Type B pancreatic cell (in vitro differentiated cells): Measurements from ENCODE around the gene SLC5A8. TPM values are rescaled to one million over a fixed set of nuclear protein-coding genes. Genes with fewer than 3 reads are reported as not detected.

ENCODE experiments used
- DNase-seq: peaks from one replicate; pipeline ENCODE4 v3.0.0; 2021; ENCODE audit warnings: mixed read lengths; ENCODE audit not compliant: unreplicated experiment; ENCODE audit errors: extremely low spot score
- H3K27ac Mint-ChIP-seq: 2 replicates; pipeline ENCODE4 v1.8.0; 2021; ENCODE audit warnings: mild to moderate bottlenecking, mixed read lengths
- H3K27me3 Mint-ChIP-seq: 2 replicates; pipeline ENCODE4 v1.8.0; 2021; ENCODE audit warnings: mixed read lengths
- H3K36me3 Mint-ChIP-seq: 2 replicates; pipeline ENCODE4 v1.8.0; 2021; ENCODE audit warnings: mixed read lengths
- H3K4me1 Mint-ChIP-seq: one replicate; pipeline ENCODE4 v1.8.0; 2021; ENCODE audit warnings: mixed read lengths; ENCODE audit not compliant: unreplicated experiment
- H3K4me3 Mint-ChIP-seq: 2 replicates; pipeline ENCODE4 v1.8.0; 2021; ENCODE audit warnings: mild to moderate bottlenecking, mixed read lengths
- H3K9me3 Mint-ChIP-seq: 2 replicates; pipeline ENCODE4 v1.8.0; 2021; ENCODE audit warnings: mixed read lengths
- CTCF ChIP-seq: fragments of 200-600 bp; sonication (generic); conservative IDR thresholded peaks from 2 replicates; pipeline ENCODE4 v1.5.0; 2021; ENCODE audit warnings: antibody characterized with exemption, mild to moderate bottlenecking
- total RNA-seq: library from RNA; stranded (reverse); gene quantifications from 2 replicates; pipeline ENCODE4 v1.2.1, GENCODE V29; 2021; ENCODE audit warnings: low replicate concordance

SLC5A8 gene
- total RNA-seq, 1 donor from 2014 or later, result 0.72 TPM

- Mint-ChIP-seq H3K36me3 (no peaks in the 10 kb centered on the region), H3K9me3 (no peaks in the 10 kb centered on the region), H3K4me3 (no peak overlapping the region), H3K27ac (no peak overlapping the region), H3K4me1 (no peaks in the 10 kb centered on the region), H3K27me3 (no peaks in the 10 kb centered on the region)
- DNase-seq, result no peak
- TF ChIP-seq CTCF, result no peak
Observed at GRCh38 chr12:101238800-101239329, 28.8 kb upstream of the SLC5A8 start.

GRCh38 chr12:101238306-101238705 lies 28.3 kb upstream of the SLC5A8 start:
- Mint-ChIP-seq H3K27me3 (peaks cover under 1% of the 10 kb centered on the region), H3K9me3 (no peaks in the 10 kb centered on the region), H3K36me3 (no peaks in the 10 kb centered on the region), H3K4me1 (no peaks in the 10 kb centered on the region), H3K4me3 (no peak overlapping the region), H3K27ac (no peak overlapping the region)
- TF ChIP-seq CTCF, result no peak
- DNase-seq, result no peak

- Mint-ChIP-seq H3K4me1 (peaks cover under 1% of the 10 kb centered on the region), H3K9me3 (no peaks in the 10 kb centered on the region), H3K27ac (no peak overlapping the region), H3K27me3 (peaks cover 4% of the 10 kb centered on the region), H3K4me3 (no peak overlapping the region), H3K36me3 (no peaks in the 10 kb centered on the region)
- no peak for TF ChIP-seq CTCF
- no peak for DNase-seq
Observed at GRCh38 chr12:101235686-101236085, 25.6 kb upstream of the SLC5A8 start.

GRCh38 chr12:101231636-101232035 lies 21.6 kb upstream of the SLC5A8 start:
- Mint-ChIP-seq H3K4me1 (peaks cover 4% of the 10 kb centered on the region), H3K4me3 (no peak overlapping the region), H3K27me3 (peaks cover 24% of the 10 kb centered on the region), H3K36me3 (no peaks in the 10 kb centered on the region), H3K9me3 (no peaks in the 10 kb centered on the region), H3K27ac (no peak overlapping the region)
- no peak for DNase-seq
- no peak for TF ChIP-seq CTCF

- no peaks in the 10 kb centered on the region for H3K36me3 Mint-ChIP-seq
- H3K27me3 Mint-ChIP-seq, result peaks cover 24% of the 10 kb centered on the region
- no peak overlapping the region for H3K27ac Mint-ChIP-seq
- no peak overlapping the region for H3K4me3 Mint-ChIP-seq
- no peaks in the 10 kb centered on the region for H3K9me3 Mint-ChIP-seq
- no peak for DNase-seq
- no peak for TF ChIP-seq CTCF
- peaks cover 4% of the 10 kb centered on the region for H3K4me1 Mint-ChIP-seq
Observed at GRCh38 chr12:101230547-101230946, 20.5 kb upstream of the SLC5A8 start.

GRCh38 chr12:101229841-101230241 lies 19.8 kb upstream of the SLC5A8 start:
- Mint-ChIP-seq H3K27ac (no peak overlapping the region), H3K36me3 (no peaks in the 10 kb centered on the region), H3K4me1 (peaks cover 4% of the 10 kb centered on the region), H3K9me3 (no peaks in the 10 kb centered on the region), H3K27me3 (peaks cover 24% of the 10 kb centered on the region), H3K4me3 (no peak overlapping the region)
- no peak for TF ChIP-seq CTCF
- DNase-seq, result no peak
